UCSD-AML1 (cell line): Measurements from ENCODE around the gene FTHL17.

Experiments used
- DNase-seq: peaks from one replicate; lab custom pipeline; 2025; ENCODE audit not compliant: unreplicated experiment; lab: John Stamatoyannopoulos, UW

Gene FTHL17

GRCh38 chrX:31038575-31039326, 33.1 kb downstream of the FTHL17 start:
- DNase-seq = no peak

- peak; percentile 17 for DNase-seq
These were observed 34.9 kb downstream of the FTHL17 start for GRCh38 chrX:31036895-31037294.

GRCh38 chrX:31027351-31027750, 44.5 kb downstream of the FTHL17 start:
- no peak for DNase-seq

- DNase-seq = no peak
These were observed 47.0 kb downstream of the FTHL17 start for GRCh38 chrX:31024866-31025265.

GRCh38 chrX:31021537-31021936, 50.3 kb downstream of the FTHL17 start:
- no peak for DNase-seq
